GM12892 (cell line): ENCODE data around the gene PSMA5.

Source experiments
- POLR2A ChIP-seq: IDR thresholded peaks from 2 replicates; pipeline ENCODE4 v1.6.1; 2011; ENCODE audit warnings: low read depth, low read length, control low read depth
- POLR2AphosphoS5 ChIP-seq: IDR thresholded peaks from 2 replicates; pipeline ENCODE4 v1.6.1; 2011; ENCODE audit warnings: low read depth, low read length, control low read depth
- TAF1 ChIP-seq: IDR thresholded peaks from 2 replicates; pipeline ENCODE4 v1.6.1; 2011; ENCODE audit warnings: low read depth, mild to moderate bottlenecking, control low read depth, low read length, borderline replicate concordance

DNA sequence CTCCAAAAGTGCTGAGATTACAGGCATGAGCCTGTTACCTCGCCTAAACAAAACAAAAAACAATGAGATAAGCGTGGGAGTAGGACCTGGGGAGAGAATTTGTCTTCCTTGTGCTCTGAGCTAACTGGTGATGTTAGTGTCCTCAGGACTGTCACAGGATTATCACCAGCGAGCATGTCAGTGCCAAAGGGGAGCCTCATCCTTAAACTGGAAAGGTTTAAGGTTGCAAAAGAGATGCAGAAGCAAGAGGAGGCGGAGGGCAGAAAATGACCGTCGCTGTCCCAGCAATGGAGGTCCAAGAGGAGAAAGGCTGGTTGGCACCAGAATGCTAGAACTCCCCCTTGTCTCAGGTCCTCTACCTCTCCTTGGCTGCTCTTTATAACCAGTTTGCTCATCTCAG is 44.0 kb upstream of the PSMA5 start:
- TF ChIP-seq POLR2A (no peak), TAF1 (no peak), POLR2AphosphoS5 (no peak)
